Measurements from ENCODE around the gene ALK. TPM values are rescaled to one million over a fixed set of nuclear protein-coding genes. Genes with fewer than 3 reads are reported as not detected.

Gene ALK
- total RNA-seq, 2 donors from 2014 or later = 0.16 to 0.26 TPM

- DNase-seq (ENCODE audit: low spot score) = no peak
- Histone ChIP-seq H3K27me3 (no peaks in the 10 kb centered on the region), H3K9me3 (no peaks in the 10 kb centered on the region), H3K27ac (no peak overlapping the region), H3K4me1 (peaks cover 0 to 12% of the 10 kb centered on the region in 2 donors), H3K4me3 (no peak overlapping the region), H3K36me3 (no peaks in the 10 kb centered on the region)
- no peak for TF ChIP-seq CTCF (IDR thresholded peaks at IDR 0.05)
Observed at GRCh38 chr2:29532436-29532835, 388.9 kb downstream of the ALK start.

DNA sequence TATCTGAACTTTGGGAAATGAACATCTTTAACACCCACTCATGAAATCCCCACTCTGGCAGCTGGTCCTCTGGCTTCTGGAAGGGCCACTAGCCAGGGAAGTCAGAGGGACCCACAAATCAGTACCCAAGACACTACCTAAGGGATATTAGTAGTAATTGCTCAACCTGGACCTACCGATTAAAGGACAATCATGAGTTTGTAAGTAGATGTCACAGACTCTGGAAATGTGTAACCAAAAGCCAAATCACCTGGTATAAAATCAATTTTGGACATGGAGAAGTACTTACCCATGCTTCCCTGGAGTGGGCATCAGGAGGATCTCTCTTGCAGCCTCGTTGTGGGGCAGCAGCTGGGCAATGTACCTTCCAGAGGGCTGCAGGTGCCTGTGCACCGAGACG, 389.8 kb downstream of the ALK start:
- Histone ChIP-seq H3K9me3 (no peaks in the 10 kb centered on the region), H3K4me3 (no peak overlapping the region), H3K36me3 (no peaks in the 10 kb centered on the region), H3K4me1 (peaks cover 0 to 12% of the 10 kb centered on the region in 2 donors), H3K27ac (no peak overlapping the region), H3K27me3 (no peaks in the 10 kb centered on the region)
- no peak for DNase-seq (ENCODE audit: low spot score)
- no peak for TF ChIP-seq CTCF (IDR thresholded peaks at IDR 0.05)

DNA sequence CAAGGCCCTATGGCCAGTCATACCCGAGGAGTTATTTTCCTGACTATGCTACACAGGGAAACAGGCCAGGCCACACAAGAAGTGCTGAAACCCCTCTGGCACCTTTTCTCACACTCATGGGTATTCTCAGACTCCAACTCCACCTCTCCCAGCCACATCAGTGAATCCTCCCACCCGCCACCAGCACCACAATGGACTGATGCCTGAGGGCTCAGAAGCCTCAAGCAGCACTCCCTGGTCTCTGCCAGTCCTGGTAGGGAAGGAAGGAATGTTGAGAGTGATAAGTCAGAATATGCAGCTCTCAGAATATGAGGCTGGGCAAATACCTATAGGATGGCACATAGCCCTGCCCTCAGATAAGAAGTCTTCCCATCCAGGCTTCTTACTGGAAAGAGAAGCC, 391.1 kb downstream of the ALK start:
- no peak for TF ChIP-seq CTCF (IDR thresholded peaks at IDR 0.05)
- no peaks in the 10 kb centered on the region for H3K36me3 ChIP-seq
- no peak for DNase-seq (ENCODE audit: low spot score)
- no peaks in the 10 kb centered on the region for H3K27me3 ChIP-seq
- no peaks in the 10 kb centered on the region for H3K9me3 ChIP-seq
- H3K4me3 ChIP-seq = no peak overlapping the region
- peaks cover 0 to 12% of the 10 kb centered on the region in 2 donors for H3K4me1 ChIP-seq
- no peak overlapping the region for H3K27ac ChIP-seq

- H3K4me3 ChIP-seq = no peak overlapping the region
- H3K4me1 ChIP-seq = peaks cover 0 to 12% of the 10 kb centered on the region in 2 donors
- no peaks in the 10 kb centered on the region for H3K9me3 ChIP-seq
- no peak for TF ChIP-seq CTCF (IDR thresholded peaks at IDR 0.05)
- no peak for DNase-seq (ENCODE audit: low spot score)
- no peaks in the 10 kb centered on the region for H3K27me3 ChIP-seq
- H3K27ac ChIP-seq = no peak overlapping the region
- H3K36me3 ChIP-seq = no peaks in the 10 kb centered on the region
Observed at GRCh38 chr2:29528891-29529520, 392.4 kb downstream of the ALK start.

DNA sequence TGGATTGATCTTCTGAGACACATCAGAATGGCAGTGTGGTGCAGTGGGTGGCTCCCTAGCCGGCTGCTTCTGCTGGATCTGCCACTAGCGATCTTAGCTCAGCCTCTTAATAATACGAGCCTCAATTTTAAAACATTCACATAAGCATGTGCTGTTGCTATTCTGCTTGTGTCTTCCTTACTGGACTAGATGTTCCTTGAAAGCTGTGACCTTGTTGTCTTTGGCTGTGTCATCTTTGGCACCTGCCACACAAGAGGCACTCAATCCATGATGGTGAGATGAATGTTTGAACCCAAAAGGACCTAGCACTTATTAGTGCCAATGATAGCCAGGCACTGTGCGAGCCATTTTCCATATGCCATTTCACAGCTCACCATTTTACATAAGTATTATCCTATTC, 393.0 kb downstream of the ALK start:
- Histone ChIP-seq H3K9me3 (no peaks in the 10 kb centered on the region), H3K4me1 (peaks cover 0 to 12% of the 10 kb centered on the region in 2 donors), H3K36me3 (no peaks in the 10 kb centered on the region), H3K27ac (no peak overlapping the region), H3K27me3 (no peaks in the 10 kb centered on the region), H3K4me3 (no peak overlapping the region)
- DNase-seq (ENCODE audit: low spot score) = no peak
- no peak for TF ChIP-seq CTCF (IDR thresholded peaks at IDR 0.05)

DNA sequence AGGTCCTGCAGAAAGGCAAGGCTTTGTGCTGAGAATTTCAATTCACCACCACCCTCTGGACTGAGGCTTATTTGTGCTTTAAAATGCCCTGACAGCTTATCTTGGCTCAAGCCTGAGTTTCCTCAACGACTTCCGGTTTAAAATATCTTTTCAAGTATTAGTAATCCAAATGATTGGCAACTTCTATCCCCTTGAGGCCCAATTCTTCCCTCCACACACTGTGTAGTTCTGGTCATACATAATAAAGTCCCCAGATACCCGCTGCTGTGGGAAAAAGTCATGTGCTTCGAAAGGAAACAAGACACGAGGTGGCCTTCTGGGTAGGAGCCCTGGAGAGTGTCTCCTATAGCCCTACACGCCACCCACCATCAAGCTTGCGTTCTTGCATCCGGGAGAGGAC, 393.4 kb downstream of the ALK start:
- no peaks in the 10 kb centered on the region for H3K27me3 ChIP-seq
- H3K4me3 ChIP-seq = no peak overlapping the region
- H3K9me3 ChIP-seq = no peaks in the 10 kb centered on the region
- H3K36me3 ChIP-seq = no peaks in the 10 kb centered on the region
- H3K27ac ChIP-seq = no peak overlapping the region
- no peak for TF ChIP-seq CTCF (IDR thresholded peaks at IDR 0.05)
- no peak for DNase-seq (ENCODE audit: low spot score)
- H3K4me1 ChIP-seq = peaks cover 0 to 12% of the 10 kb centered on the region in 2 donors

Data from right atrium auricular region (tissue), 2 donors.